HUES48 (cell line): ENCODE results near the gene NUDT22.
A peak's percentile ranks its signal among the peaks of the same experiment; 100 is the strongest.

ENCODE experiments used
- H3K27ac ChIP-seq: one replicate; pipeline ENCODE4 v1.7.0; 2013; ENCODE audit warnings: low read depth, low read length, inconsistent platforms
- H3K27me3 ChIP-seq: 2 replicates; pipeline ENCODE4 v1.6.1; 2013; ENCODE audit warnings: mild to moderate bottlenecking, low read length; ENCODE audit not compliant: control insufficient read depth, insufficient read depth
- H3K36me3 ChIP-seq: 2 replicates; pipeline ENCODE4 v1.6.1; 2013; ENCODE audit warnings: low read length; ENCODE audit not compliant: control insufficient read depth, insufficient read depth
- H3K4me1 ChIP-seq: 2 replicates; pipeline ENCODE4 v1.6.1; 2013; ENCODE audit warnings: mild to moderate bottlenecking, low read length; ENCODE audit not compliant: control insufficient read depth, insufficient read depth
- H3K4me3 ChIP-seq: 2 replicates; pipeline ENCODE4 v1.5.1; 2013; ENCODE audit warnings: mild to moderate bottlenecking, low read depth, low read length
- H3K9ac ChIP-seq: 2 replicates; pipeline ENCODE4 v1.6.1; 2013; ENCODE audit warnings: mild to moderate bottlenecking, low read depth, low read length, moderate library complexity
- H3K9me3 ChIP-seq: 2 replicates; pipeline ENCODE4 v1.6.1; 2013; ENCODE audit warnings: low read length; ENCODE audit not compliant: control insufficient read depth, insufficient read depth

NUDT22 gene

GRCh38 chr11:64207256-64208085 is 18.6 kb upstream of the NUDT22 start:
- H3K4me3 ChIP-seq = no peak overlapping the region

GRCh38 chr11:64208086-64208795 is 17.8 kb upstream of the NUDT22 start:
- no peak overlapping the region for H3K9ac ChIP-seq
- H3K36me3 ChIP-seq = peaks cover 54% of the 10 kb centered on the region
- no peak overlapping the region for H3K4me3 ChIP-seq
- no peaks in the 10 kb centered on the region for H3K9me3 ChIP-seq
- no peaks in the 10 kb centered on the region for H3K27me3 ChIP-seq
- no peaks in the 10 kb centered on the region for H3K4me1 ChIP-seq
- no peak overlapping the region for H3K27ac ChIP-seq

More at GRCh38 chr11:64207256-64208085, 18.6 kb upstream of the NUDT22 start:
- H3K36me3 ChIP-seq = peaks cover 62% of the 10 kb centered on the region
- no peaks in the 10 kb centered on the region for H3K9me3 ChIP-seq
- peak overlapping the region; percentile 14 for H3K27ac ChIP-seq
- H3K27me3 ChIP-seq = no peaks in the 10 kb centered on the region
- no peaks in the 10 kb centered on the region for H3K4me1 ChIP-seq
- H3K9ac ChIP-seq = peak overlapping the region; percentile 12; the same call in 1 of the 2 replicates

- H3K27ac ChIP-seq = no peak overlapping the region
- no peak overlapping the region for H3K9ac ChIP-seq
- no peaks in the 10 kb centered on the region for H3K9me3 ChIP-seq
- H3K4me3 ChIP-seq = no peak overlapping the region
- H3K4me1 ChIP-seq = no peaks in the 10 kb centered on the region
- H3K36me3 ChIP-seq = peaks cover 47% of the 10 kb centered on the region
- no peaks in the 10 kb centered on the region for H3K27me3 ChIP-seq
These were observed 17.1 kb upstream of the NUDT22 start for GRCh38 chr11:64208796-64209562.

- Histone ChIP-seq H3K36me3 (peaks cover 42% of the 10 kb centered on the region), H3K4me1 (no peaks in the 10 kb centered on the region), H3K27me3 (no peaks in the 10 kb centered on the region), H3K9ac (no peak overlapping the region), H3K9me3 (no peaks in the 10 kb centered on the region), H3K4me3 (no peak overlapping the region), H3K27ac (no peak overlapping the region)
These were observed 16.6 kb upstream of the NUDT22 start for GRCh38 chr11:64209563-64209843.

GRCh38 chr11:64210301-64211020 is 15.6 kb upstream of the NUDT22 start:
- H3K27me3 ChIP-seq = no peaks in the 10 kb centered on the region
- peaks cover 37% of the 10 kb centered on the region for H3K36me3 ChIP-seq
- H3K4me1 ChIP-seq = no peaks in the 10 kb centered on the region
- H3K4me3 ChIP-seq = no peak overlapping the region
- H3K27ac ChIP-seq = no peak overlapping the region
- H3K9me3 ChIP-seq = no peaks in the 10 kb centered on the region
- H3K9ac ChIP-seq = no peak overlapping the region

- Histone ChIP-seq H3K36me3 (peaks cover 28% of the 10 kb centered on the region), H3K9ac (no peak overlapping the region)
These were observed 14.7 kb upstream of the NUDT22 start for GRCh38 chr11:64211181-64211872.

GRCh38 chr11:64216879-64217278 is 9.2 kb upstream of the NUDT22 start:
- Histone ChIP-seq H3K9me3 (no peaks in the 10 kb centered on the region), H3K27ac (no peak overlapping the region), H3K4me1 (no peaks in the 10 kb centered on the region), H3K36me3 (peaks cover 19% of the 10 kb centered on the region), H3K9ac (no peak overlapping the region), H3K4me3 (no peak overlapping the region), H3K27me3 (no peaks in the 10 kb centered on the region)

More at GRCh38 chr11:64211181-64211872, 14.7 kb upstream of the NUDT22 start:
- Histone ChIP-seq H3K4me3 (no peak overlapping the region), H3K9me3 (no peaks in the 10 kb centered on the region), H3K27me3 (no peaks in the 10 kb centered on the region), H3K4me1 (no peaks in the 10 kb centered on the region), H3K27ac (no peak overlapping the region)

- no peak overlapping the region for H3K4me3 ChIP-seq
- H3K4me1 ChIP-seq = no peaks in the 10 kb centered on the region
- H3K9ac ChIP-seq = no peak overlapping the region
- no peaks in the 10 kb centered on the region for H3K27me3 ChIP-seq
- no peak overlapping the region for H3K27ac ChIP-seq
- no peaks in the 10 kb centered on the region for H3K9me3 ChIP-seq
- H3K36me3 ChIP-seq = peaks cover 33% of the 10 kb centered on the region
These were observed 7.3 kb upstream of the NUDT22 start for GRCh38 chr11:64218628-64219353.

- Histone ChIP-seq H3K9me3 (no peaks in the 10 kb centered on the region), H3K27ac (no peak overlapping the region), H3K36me3 (peaks cover 38% of the 10 kb centered on the region), H3K9ac (no peak overlapping the region), H3K27me3 (no peaks in the 10 kb centered on the region), H3K4me3 (no peak overlapping the region), H3K4me1 (no peaks in the 10 kb centered on the region)
These were observed 6.8 kb upstream of the NUDT22 start for GRCh38 chr11:64219354-64219684.

- Histone ChIP-seq H3K27me3 (no peaks in the 10 kb centered on the region), H3K36me3 (peaks cover 42% of the 10 kb centered on the region), H3K9me3 (no peaks in the 10 kb centered on the region), H3K9ac (no peak overlapping the region), H3K27ac (no peak overlapping the region), H3K4me1 (no peaks in the 10 kb centered on the region), H3K4me3 (no peak overlapping the region)
These were observed 6.3 kb upstream of the NUDT22 start for GRCh38 chr11:64219755-64220154.
